Measurements from ENCODE around the gene EHBP1. TPM values are rescaled to one million over a fixed set of nuclear protein-coding genes. Genes with fewer than 3 reads are reported as not detected.

Gene EHBP1
- polyA plus RNA-seq, 3 donors: 4.2 to 6.1 (median 6.0) TPM

DNA sequence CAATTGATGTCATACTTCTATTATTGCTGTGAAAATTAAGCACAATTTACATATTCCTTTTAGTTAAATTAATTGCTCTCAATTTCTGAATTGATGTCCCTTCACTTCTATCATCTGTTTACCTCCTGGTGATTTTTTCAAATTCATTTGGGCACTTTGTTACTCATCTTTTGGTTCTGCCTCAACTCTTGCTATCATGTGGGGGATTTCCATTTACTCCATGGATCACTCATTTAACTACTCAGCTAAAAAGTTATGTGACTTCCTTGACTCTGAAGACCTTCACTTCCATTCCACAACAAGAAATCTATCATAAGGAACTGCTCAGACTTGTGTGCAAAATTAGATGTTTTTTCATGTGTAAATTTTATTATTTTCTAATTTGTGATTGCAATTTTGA lies 126.2 kb downstream of the EHBP1 start:
- H3K27me3 Mint-ChIP-seq (ENCODE audit: low read depth in 3 of 3): no peaks in the 10 kb centered on the region
- Histone ChIP-seq H3K36me3 (replicated peaks in 1 of 2; ENCODE audit: control insufficient read depth in 1 of 2, insufficient read depth in 2 of 2, low read length in 2 of 2) (peaks cover 6 to 53% of the 10 kb centered on the region in 2 donors), H3K4me2 (replicated peaks; ENCODE audit: extremely low read depth, low read length, poor library complexity, severe bottlenecking) (no peak overlapping the region), H3K4me1 (ENCODE audit: control insufficient read depth in 1 of 2, insufficient read depth in 2 of 2, low read length in 2 of 2) (no peaks in the 10 kb centered on the region), H3K9me3 (replicated peaks in 1 of 2; ENCODE audit: control insufficient read depth in 1 of 2, insufficient read depth in 1 of 2, low read length in 2 of 2) (peaks cover 5 to 14% of the 10 kb centered on the region in 2 donors), H3K9ac (ENCODE audit: insufficient read depth, low read length, poor library complexity, severe bottlenecking) (no peak overlapping the region), H3K27ac (ENCODE audit: low read depth in 1 of 2, low read length in 2 of 2) (no peak overlapping the region), H3K27me3 (ENCODE audit: control insufficient read depth in 2 of 2, insufficient read depth in 2 of 2, low read length in 2 of 2) (no peaks in the 10 kb centered on the region), H4K20me1 (ENCODE audit: insufficient read depth, low read length) (no peaks in the 10 kb centered on the region), H2AFZ (ENCODE audit: insufficient read depth, low read depth, low read length, poor library complexity, severe bottlenecking) (no peak overlapping the region), H3K4me3 (replicated peaks in 1 of 3; ENCODE audit: low read depth in 2 of 3, low read length in 3 of 3) (no peak overlapping the region), H3K79me2 (ENCODE audit: insufficient read depth, low read length) (no peaks in the 10 kb centered on the region)
- no peak overlapping the region for H3K4me3 Mint-ChIP-seq
- no peaks in the 10 kb centered on the region for H3K4me1 Mint-ChIP-seq
- H3K36me3 Mint-ChIP-seq: peaks cover 45 to 57% of the 10 kb centered on the region in 2 donors
- H3K27ac Mint-ChIP-seq: no peak overlapping the region
- DNase-seq: no peak
- intact Hi-C loops (cut with micrococcal nuclease): no loop called here
- TF ChIP-seq, protein P1, sequence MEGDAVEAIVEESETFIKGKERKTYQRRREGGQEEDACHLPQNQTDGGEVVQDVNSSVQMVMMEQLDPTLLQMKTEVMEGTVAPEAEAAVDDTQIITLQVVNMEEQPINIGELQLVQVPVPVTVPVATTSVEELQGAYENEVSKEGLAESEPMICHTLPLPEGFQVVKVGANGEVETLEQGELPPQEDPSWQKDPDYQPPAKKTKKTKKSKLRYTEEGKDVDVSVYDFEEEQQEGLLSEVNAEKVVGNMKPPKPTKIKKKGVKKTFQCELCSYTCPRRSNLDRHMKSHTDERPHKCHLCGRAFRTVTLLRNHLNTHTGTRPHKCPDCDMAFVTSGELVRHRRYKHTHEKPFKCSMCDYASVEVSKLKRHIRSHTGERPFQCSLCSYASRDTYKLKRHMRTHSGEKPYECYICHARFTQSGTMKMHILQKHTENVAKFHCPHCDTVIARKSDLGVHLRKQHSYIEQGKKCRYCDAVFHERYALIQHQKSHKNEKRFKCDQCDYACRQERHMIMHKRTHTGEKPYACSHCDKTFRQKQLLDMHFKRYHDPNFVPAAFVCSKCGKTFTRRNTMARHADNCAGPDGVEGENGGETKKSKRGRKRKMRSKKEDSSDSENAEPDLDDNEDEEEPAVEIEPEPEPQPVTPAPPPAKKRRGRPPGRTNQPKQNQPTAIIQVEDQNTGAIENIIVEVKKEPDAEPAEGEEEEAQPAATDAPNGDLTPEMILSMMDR (IDR thresholded peaks at IDR 0.05): no peak
- peaks cover 5 to 31% (median 17%) of the 10 kb centered on the region in 7 donors for H3K9me3 Mint-ChIP-seq

DNA sequence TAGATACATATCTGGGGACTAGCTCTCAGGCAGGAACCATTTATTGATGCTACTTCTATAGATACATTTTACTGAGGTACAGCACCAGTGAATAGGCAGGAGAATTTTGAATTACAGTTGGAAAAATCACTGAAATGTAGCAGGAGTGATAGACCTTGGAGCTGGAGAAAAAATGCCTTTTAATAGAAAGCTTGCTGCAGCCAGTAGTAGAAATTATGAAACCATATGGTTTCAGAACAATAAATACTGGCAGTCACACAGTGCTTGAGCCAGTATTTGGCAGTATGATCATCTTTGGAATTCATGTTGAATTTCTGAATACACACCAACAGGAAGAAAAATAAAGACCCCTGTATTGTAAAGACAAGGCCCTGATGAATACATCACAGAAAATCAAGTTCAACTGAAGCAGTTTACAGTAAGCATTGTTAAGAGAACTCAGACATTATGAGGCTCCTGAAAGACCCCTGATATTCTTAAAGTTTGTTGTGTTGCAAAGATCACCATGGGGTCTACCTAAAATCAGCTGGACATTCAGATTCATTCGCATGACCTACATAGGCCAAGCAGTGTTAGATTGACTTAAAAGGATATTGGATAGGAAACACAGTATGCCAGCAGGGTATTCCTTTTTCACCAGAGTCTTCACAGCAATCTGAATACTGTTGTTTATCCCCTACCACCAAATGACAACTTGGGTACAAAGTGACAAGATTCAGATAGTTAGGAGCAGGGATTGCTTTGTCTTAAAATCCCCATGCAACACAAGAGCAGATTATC lies 139.0 kb downstream of the EHBP1 start:
- Histone ChIP-seq H3K79me2 (ENCODE audit: insufficient read depth, low read length) (no peaks in the 10 kb centered on the region), H2AFZ (ENCODE audit: insufficient read depth, low read depth, low read length, poor library complexity, severe bottlenecking) (no peak overlapping the region), H3K36me3 (replicated peaks in 1 of 2; ENCODE audit: control insufficient read depth in 1 of 2, insufficient read depth in 2 of 2, low read length in 2 of 2) (no peaks in the 10 kb centered on the region), H3K9me3 (replicated peaks in 1 of 2; ENCODE audit: control insufficient read depth in 1 of 2, insufficient read depth in 1 of 2, low read length in 2 of 2) (peaks cover 0 to 5% of the 10 kb centered on the region in 2 donors), H4K20me1 (ENCODE audit: insufficient read depth, low read length) (no peaks in the 10 kb centered on the region), H3K27ac (ENCODE audit: low read depth in 1 of 2, low read length in 2 of 2) (no peak overlapping the region), H3K4me3 (replicated peaks in 1 of 3; ENCODE audit: low read depth in 2 of 3, low read length in 3 of 3) (no peak overlapping the region), H3K4me2 (replicated peaks; ENCODE audit: extremely low read depth, low read length, poor library complexity, severe bottlenecking) (no peak overlapping the region), H3K27me3 (ENCODE audit: control insufficient read depth in 2 of 2, insufficient read depth in 2 of 2, low read length in 2 of 2) (no peaks in the 10 kb centered on the region), H3K9ac (ENCODE audit: insufficient read depth, low read length, poor library complexity, severe bottlenecking) (no peak overlapping the region), H3K4me1 (ENCODE audit: control insufficient read depth in 1 of 2, insufficient read depth in 2 of 2, low read length in 2 of 2) (no peaks in the 10 kb centered on the region)
- Mint-ChIP-seq H3K27ac (no peak overlapping the region), H3K27me3 (ENCODE audit: low read depth in 3 of 3) (no peaks in the 10 kb centered on the region), H3K9me3 (peaks cover 3 to 12% (median 6%) of the 10 kb centered on the region in 7 donors), H3K4me1 (no peaks in the 10 kb centered on the region), H3K4me3 (no peak overlapping the region), H3K36me3 (no peaks in the 10 kb centered on the region)
- intact Hi-C loops (cut with micrococcal nuclease): no loop called here
- no CpG with 5 or more reads among the region's 1 CpG for WGBS (ENCODE audit: insufficient coverage)
- no peak for DNase-seq
- TF ChIP-seq, protein P1 (IDR thresholded peaks at IDR 0.05): no peak

Measured in CD14-positive monocyte (primary cell).